Posterior cingulate gyrus (tissue), 11 donors: ENCODE measurements around the gene HBD.

ENCODE experiments used
- DNase-seq, 10 donors: peaks; one replicate each; pipeline versions ENCODE4 v3.0.0 to v3.0.0-alpha.2; 2020 to 2021; ENCODE audit warnings: mixed read lengths in 3 of 10
- intact Hi-C: fragments of 100-400 bp; cut with DNase I; formaldehyde crosslinking; loops from one replicate; pipeline ENCODE4 v1.15.1; 2023

HBD gene

DNA sequence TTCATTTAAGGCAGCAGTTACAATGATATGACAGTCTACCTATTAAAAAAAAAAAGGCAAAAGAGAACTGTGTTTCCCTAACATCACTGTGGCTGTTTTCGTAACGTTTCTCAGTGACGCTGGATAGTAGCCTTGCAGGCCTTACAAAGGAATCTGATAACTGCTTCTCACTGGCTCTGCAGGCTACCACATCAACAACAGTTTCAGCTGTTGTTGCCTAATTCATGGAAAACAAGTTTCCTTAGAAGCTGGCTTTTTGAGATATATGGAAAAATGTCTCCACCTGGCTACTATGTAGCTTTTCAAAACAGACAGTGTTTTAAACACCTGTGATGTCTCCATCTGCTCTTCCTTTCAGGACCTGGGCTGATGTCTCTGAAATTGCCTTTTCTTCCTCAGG, 37.6 kb downstream of the HBD start:
- DNase-seq = no peak
- intact Hi-C loops = no loop called here

DNA sequence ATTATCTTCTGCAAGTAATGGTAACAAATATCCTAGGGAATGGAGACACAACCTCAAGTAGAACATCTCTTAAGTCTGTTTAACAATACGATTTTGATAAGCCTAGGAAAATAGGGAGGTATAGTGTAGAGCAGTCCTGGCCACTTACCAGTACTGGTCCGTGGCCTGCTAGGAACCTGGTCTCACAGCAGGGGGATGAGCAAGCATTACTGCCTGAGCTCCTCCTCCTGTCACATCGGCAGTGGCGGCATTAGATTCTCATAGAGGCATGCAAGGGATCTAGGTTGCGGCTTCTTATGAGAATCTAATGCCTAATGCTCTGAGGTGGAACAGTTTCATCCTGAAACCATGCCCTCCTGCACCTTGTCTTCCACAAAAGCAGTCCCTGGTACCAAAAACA, 38.2 kb downstream of the HBD start:
- intact Hi-C loops = no loop called here
- DNase-seq = no peak

DNA sequence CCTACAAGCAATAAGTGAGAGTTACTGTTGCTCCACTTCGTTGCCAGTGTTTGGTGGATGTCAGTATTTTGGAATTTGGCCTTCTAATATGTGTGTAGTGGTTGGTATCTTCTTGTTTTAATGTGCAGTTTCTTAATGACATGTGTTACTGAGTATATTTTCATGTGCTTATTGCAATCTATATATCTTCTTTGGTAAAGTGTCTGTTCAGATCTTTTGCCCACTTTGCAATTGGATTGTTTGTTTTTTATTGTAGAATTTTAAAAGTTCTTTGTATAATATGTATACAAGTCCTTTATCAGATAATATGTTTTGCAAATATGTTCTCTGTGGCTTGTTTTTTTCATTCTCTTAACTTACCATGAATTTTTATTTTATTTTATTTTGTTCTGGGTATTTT, 41.5 kb downstream of the HBD start:
- no peak for DNase-seq
- intact Hi-C loops = no loop called here

- DNase-seq = no peak
- intact Hi-C loops = no loop called here
These were observed 46.1 kb downstream of the HBD start for GRCh38 chr11:5188201-5188600.
